HG03469 (cell line): ENCODE data around the gene HMX2.

Experiments
- ATAC-seq: cut with Tn5 transposase; IDR thresholded peaks from one replicate; pipeline ENCODE4 v1.9.1; 2021; ENCODE audit warnings: mild to moderate bottlenecking, moderate library complexity, moderate number of reproducible peaks; ENCODE audit not compliant: unreplicated experiment

HMX2 gene

DNA sequence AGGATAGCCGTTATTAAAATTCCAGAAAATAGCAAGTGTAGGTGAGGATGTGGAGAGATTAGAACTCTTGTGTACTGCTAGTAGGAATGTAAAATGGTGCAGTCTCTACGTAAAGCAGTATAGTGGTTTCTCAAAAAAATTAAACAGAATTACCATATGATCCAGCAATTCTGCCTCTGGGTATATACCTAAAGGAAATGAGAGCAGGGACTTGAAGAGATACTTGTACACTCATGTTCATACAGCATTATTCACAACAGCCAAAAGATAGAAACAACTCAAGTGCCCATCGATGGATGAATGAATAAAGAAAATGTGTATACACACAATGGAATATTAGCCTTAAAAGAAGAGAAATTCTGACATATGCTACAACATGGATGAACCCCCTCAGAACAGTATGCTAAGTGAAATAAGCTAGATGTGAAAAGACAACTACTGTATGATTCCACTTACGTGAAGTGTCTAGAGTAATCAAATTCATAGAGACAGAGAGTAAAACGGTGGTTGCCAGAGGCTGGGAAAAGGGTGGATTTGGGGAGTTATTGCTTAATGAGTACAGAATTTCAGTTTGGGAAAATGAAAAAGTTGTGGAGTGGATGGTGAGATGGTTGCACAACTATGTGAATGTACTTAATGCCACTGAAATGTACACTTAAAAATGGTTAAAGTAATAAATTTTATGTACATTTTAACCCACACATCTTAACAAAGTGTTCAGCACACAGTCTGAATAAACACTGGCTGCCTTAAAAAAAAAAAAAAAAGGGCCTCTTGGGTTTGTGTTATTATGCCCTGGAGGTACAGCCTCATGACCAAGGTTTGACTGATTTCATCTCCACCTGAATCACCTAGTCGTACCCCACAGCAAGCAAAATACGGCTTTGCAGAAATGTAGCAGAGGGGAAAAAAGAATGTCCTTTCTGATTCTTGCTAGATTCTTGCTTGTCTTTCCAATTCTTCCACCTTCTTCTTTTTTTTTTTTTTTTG, 32.5 kb downstream of the HMX2 start:
- ATAC-seq: no peak

DNA sequence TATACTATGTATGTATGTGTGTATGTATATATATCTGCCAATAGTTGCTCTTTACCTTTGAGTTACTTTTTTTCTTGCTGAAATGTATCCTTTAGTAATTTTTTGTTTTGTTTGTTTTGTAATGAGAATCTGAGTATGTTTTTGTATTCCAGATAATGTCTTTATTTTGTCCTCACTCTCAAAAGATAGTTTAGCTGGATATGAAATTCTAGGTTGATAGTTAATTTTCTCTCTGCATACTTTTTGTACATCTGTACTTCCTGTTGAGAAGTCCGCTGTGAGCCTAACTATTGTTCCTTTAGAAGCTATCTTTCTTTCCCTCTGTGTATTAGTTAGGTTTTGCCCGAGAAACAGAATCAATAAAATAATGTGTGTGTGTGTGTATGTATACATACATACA, 35.8 kb downstream of the HMX2 start:
- no peak for ATAC-seq

DNA sequence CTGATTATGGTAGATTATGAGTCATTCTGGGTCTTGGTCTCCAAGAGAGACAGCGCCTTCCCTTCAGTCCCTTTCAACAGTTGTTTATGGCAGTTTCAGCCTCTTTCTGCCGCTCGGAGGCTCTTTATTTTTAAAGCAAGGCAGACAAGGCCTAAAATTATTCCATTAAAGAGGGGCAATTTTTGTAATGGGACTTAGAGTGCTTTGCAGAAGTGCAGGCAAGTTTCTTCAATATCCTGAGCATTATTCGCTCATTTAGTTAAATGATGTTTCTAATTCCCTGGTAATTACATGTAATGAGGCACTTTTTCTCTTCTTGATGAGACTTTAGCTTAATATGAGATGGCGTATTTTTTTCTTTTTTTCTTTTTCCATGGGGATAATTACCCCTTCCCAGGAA, 39.8 kb downstream of the HMX2 start:
- no peak for ATAC-seq

DNA sequence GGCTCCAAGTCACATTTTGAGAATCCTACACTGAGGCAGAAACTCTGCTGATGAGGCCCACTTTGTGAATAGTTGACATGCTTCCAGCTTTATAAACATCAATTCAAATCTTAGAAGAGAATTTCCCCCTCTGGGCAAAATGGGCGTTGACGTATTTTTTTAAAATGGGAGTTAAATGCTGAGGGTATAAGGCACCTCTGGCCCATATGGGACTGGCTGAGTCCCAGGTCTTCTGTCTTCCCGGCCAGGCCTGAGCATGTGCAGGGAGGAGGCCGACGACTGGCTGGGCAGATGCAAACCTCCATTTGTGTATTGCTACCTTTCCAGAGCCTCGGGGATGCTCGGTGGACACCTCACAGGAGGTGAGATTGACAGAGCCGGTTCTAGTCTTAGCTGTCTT, 44.0 kb downstream of the HMX2 start:
- no peak for ATAC-seq

DNA sequence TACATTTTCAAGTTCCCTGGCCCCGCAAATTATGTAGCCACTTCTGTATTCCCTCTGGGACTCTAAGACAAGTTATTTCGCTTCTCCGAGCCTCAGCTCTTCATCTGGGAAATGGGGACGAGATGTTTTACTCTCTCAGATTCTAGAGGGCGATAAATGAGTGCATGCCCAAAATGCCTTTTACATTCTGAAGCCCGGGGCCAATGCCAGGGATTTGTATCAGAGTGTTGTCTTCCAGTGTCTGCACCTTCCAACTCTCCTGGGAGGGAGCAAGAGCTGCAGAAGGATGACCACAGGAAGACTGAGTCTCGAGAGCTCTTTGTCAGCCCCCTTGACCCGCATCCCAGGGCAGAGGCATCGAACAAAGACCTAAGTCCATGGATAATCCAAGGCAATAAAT, 46.1 kb downstream of the HMX2 start:
- ATAC-seq: no peak
